Measurements from ENCODE around the gene RFC3.
A peak's percentile ranks its signal among the peaks of the same experiment; 100 is the strongest.
"Not testable (repeated sequence)": the region's sequence is repeated elsewhere in the genome, so short reads cannot be mapped to it uniquely, and the experiment has no call there.

RFC3 gene

GRCh38 chr13:33817901-33818706 lies at the start of gene RFC3:
Gene RFC3 (plus strand): TSS chr13:33818149. CDS start chr13:33818179, 30 bp downstream.
- DNase-seq = peak; percentile 91

- no peak for DNase-seq
These were observed 46.7 kb upstream of the RFC3 start for GRCh38 chr13:33771296-33771695.

- no peak for DNase-seq
These were observed 44.0 kb upstream of the RFC3 start for GRCh38 chr13:33773790-33774462.

GRCh38 chr13:33775339-33776108 lies 42.4 kb upstream of the RFC3 start:
- no peak for DNase-seq

- no peak for DNase-seq
These were observed 41.6 kb upstream of the RFC3 start for GRCh38 chr13:33776239-33776881.

- DNase-seq = no peak
These were observed 35.3 kb upstream of the RFC3 start for GRCh38 chr13:33782631-33783030.

GRCh38 chr13:33783212-33783611 lies 34.7 kb upstream of the RFC3 start:
- DNase-seq = not testable (repeated sequence)

GRCh38 chr13:33784738-33785137 lies 33.2 kb upstream of the RFC3 start:
- DNase-seq = no peak

GRCh38 chr13:33785384-33785783 lies 32.6 kb upstream of the RFC3 start:
- no peak for DNase-seq

- DNase-seq = no peak
These were observed 30.8 kb upstream of the RFC3 start for GRCh38 chr13:33787051-33787591.

GRCh38 chr13:33789066-33789606 lies 28.8 kb upstream of the RFC3 start:
- DNase-seq = no peak

- no peak for DNase-seq
These were observed 28.2 kb upstream of the RFC3 start for GRCh38 chr13:33789739-33790138.

- DNase-seq = no peak
These were observed 24.2 kb upstream of the RFC3 start for GRCh38 chr13:33793726-33794125.

- no peak for DNase-seq
These were observed 23.4 kb upstream of the RFC3 start for GRCh38 chr13:33794576-33794975.

GRCh38 chr13:33796095-33796494 lies 21.9 kb upstream of the RFC3 start:
- DNase-seq = no peak

- DNase-seq = no peak
These were observed 20.3 kb upstream of the RFC3 start for GRCh38 chr13:33797622-33798021.

- no peak for DNase-seq
These were observed 19.9 kb upstream of the RFC3 start for GRCh38 chr13:33798023-33798422.

GRCh38 chr13:33799950-33800592 lies 17.9 kb upstream of the RFC3 start:
- DNase-seq = no peak

GRCh38 chr13:33800646-33801186 lies 17.2 kb upstream of the RFC3 start:
- DNase-seq = no peak

- no peak for DNase-seq
These were observed 11.3 kb upstream of the RFC3 start for GRCh38 chr13:33806470-33807248.

- DNase-seq = not testable (repeated sequence)
These were observed 5.1 kb upstream of the RFC3 start for GRCh38 chr13:33812829-33813228.

All from activated CD4-positive, CD25-positive, alpha-beta regulatory T cell treated with anti-CD3 and anti-CD28 coated beads, Interleukin-2, amount 50 U/mL, for 72 hours (primary cell).